Neural progenitor cell (in vitro differentiated cells): Measurements from ENCODE around the gene POGLUT2.

Experiments used
- CTCF ChIP-seq: fragments of 200-600 bp; sonication (generic); IDR thresholded peaks from 2 replicates; pipeline ENCODE4 v1.5.1; 2017; ENCODE audit warnings: antibody characterized with exemption, mild to moderate bottlenecking
- EZH2phosphoT487 ChIP-seq: fragments of 200-600 bp; sonication (generic); IDR thresholded peaks from 2 replicates; pipeline ENCODE4 v1.6.1; 2017; ENCODE audit warnings: antibody characterized with exemption

GRCh38 chr13:102784483-102784882 is 14.3 kb downstream of the POGLUT2 start:
- TF ChIP-seq EZH2phosphoT487: no peak
- TF ChIP-seq CTCF: no peak
